NCI-H1930 (cell line): ENCODE results near the gene C3orf22.

ENCODE experiments used
- DNase-seq, 2 experiments: peaks; one replicate each; lab custom pipeline; 2025; lab: John Stamatoyannopoulos, UW

C3orf22 gene

GRCh38 chr3:126512916-126513650 is 45.6 kb downstream of the C3orf22 start:
- DNase-seq, result no peak

GRCh38 chr3:126512026-126512425 is 46.7 kb downstream of the C3orf22 start:
- no peak for DNase-seq

- no peak for DNase-seq
Measured at GRCh38 chr3:126511291-126511690, 47.4 kb downstream of the C3orf22 start.

- DNase-seq, result no peak
Measured at GRCh38 chr3:126510308-126510910, 48.3 kb downstream of the C3orf22 start.

- no peak for DNase-seq
Measured at GRCh38 chr3:126509597-126510307, 49.0 kb downstream of the C3orf22 start.

GRCh38 chr3:126508564-126508964 is 50.2 kb downstream of the C3orf22 start:
- DNase-seq, result no peak

GRCh38 chr3:126507886-126508285 is 50.8 kb downstream of the C3orf22 start:
- no peak for DNase-seq

GRCh38 chr3:126503701-126504100 is 55.0 kb downstream of the C3orf22 start:
- DNase-seq, result no peak

- no peak for DNase-seq
Measured at GRCh38 chr3:126502656-126503055, 56.1 kb downstream of the C3orf22 start.

- DNase-seq, result no peak
Measured at GRCh38 chr3:126501736-126502135, 57.0 kb downstream of the C3orf22 start.

GRCh38 chr3:126501054-126501453 is 57.7 kb downstream of the C3orf22 start:
- no peak for DNase-seq

- DNase-seq, result no peak
Measured at GRCh38 chr3:126500016-126500415, 58.7 kb downstream of the C3orf22 start.
